Body of pancreas (tissue), 4 donors: ENCODE results near the gene GFRA4.

Experiments
- POLR2A ChIP-seq, 3 donors: fragments of 450-650 bp; IDR thresholded peaks; one replicate each; pipeline ENCODE4 v1.6.1; 2016; ENCODE audit warnings: antibody characterized with exemption in 3 of 3, mild to moderate bottlenecking in 2 of 3
- TF ChIP-seq, protein P1 (sequence below), 7 experiments: fragments of 450-650 bp in 4 of 7; fragments of 200-600 bp in 3 of 7; sonication (generic) in 3 of 7; IDR thresholded peaks; one replicate each; pipeline ENCODE4 v1.5.1; 2016 to 2019; ENCODE audit warnings: antibody characterized with exemption in 7 of 7

DNA sequence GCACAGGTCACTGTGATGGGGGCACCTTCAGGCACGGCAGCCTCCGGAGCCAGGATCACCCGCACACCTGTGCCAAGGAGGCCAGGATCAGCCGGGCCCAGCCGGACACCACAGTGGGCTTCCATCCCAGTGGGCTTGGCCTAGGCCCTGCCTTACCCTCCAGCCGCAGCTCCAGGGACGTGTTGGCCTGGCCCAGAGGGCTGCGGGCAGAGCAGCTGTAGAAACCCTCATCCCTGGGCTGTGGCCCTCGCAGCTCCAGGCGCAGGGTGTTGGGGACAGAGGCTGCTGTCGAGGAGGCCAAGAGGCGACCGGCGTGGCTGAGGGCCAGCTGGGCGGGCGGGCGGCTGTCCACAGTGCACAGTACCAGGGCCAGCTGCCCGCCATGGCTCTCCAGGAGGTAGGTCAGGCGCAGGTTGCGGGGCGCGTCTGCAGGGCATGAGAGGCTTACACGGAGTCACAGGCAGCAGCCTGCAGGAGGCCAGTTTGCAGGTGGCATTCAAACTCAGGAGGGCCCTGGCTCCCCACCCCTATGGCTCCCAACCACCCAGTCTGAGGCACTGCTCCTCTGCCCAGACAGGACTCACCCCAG lies 29.6 kb upstream of the GFRA4 start:
- TF ChIP-seq POLR2A (IDR thresholded peaks at IDR 0.05), result no peak
- TF ChIP-seq, protein P1, sequence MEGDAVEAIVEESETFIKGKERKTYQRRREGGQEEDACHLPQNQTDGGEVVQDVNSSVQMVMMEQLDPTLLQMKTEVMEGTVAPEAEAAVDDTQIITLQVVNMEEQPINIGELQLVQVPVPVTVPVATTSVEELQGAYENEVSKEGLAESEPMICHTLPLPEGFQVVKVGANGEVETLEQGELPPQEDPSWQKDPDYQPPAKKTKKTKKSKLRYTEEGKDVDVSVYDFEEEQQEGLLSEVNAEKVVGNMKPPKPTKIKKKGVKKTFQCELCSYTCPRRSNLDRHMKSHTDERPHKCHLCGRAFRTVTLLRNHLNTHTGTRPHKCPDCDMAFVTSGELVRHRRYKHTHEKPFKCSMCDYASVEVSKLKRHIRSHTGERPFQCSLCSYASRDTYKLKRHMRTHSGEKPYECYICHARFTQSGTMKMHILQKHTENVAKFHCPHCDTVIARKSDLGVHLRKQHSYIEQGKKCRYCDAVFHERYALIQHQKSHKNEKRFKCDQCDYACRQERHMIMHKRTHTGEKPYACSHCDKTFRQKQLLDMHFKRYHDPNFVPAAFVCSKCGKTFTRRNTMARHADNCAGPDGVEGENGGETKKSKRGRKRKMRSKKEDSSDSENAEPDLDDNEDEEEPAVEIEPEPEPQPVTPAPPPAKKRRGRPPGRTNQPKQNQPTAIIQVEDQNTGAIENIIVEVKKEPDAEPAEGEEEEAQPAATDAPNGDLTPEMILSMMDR (IDR thresholded peaks at IDR 0.05), result no peak
